ENCODE results near the gene PSMA6.

The PSMA6 gene

GRCh38 chr14:35258420-35258819 lies 33.8 kb upstream of the PSMA6 start:
- TF ChIP-seq CTCF (conservative IDR thresholded peaks at IDR 0.05; ENCODE audit: low read length) = no peak

GRCh38 chr14:35261774-35262173 lies 30.4 kb upstream of the PSMA6 start:
- no peak overlapping the region for H3K4me3 ChIP-seq (ENCODE audit: low read length)
- peak; percentile 30 for DNase-seq (ENCODE audit: low read depth)
- TF ChIP-seq CTCF (conservative IDR thresholded peaks at IDR 0.05; ENCODE audit: low read length) = peak; percentile 25

More at GRCh38 chr14:35258420-35258819, 33.8 kb upstream of the PSMA6 start:
- no peak overlapping the region for H3K4me3 ChIP-seq (ENCODE audit: low read length)
- no peak for DNase-seq (ENCODE audit: low read depth)

DNA sequence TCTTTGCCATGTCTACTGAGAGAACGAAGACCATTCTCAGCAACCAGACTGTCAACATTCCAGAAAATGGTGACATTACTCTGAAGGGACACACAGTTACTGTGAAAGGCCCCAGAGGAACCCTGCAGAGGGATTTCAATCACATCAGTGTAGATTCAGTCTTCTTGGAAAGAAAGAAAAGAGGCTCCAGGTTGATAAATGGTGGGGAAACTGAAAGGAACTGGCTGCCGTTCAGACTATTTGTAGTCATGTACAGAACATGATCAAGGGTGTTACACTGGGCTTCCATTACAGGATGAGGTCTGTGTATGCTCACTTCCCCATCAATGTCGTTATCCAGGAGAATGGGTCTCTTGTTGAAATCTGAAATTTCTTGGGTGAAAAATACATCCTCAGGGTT lies 29.7 kb upstream of the PSMA6 start:
- no peak overlapping the region for H3K4me3 ChIP-seq (ENCODE audit: low read length)
- DNase-seq (ENCODE audit: low read depth) = no peak
- TF ChIP-seq CTCF (conservative IDR thresholded peaks at IDR 0.05; ENCODE audit: low read length) = no peak

GRCh38 chr14:35268946-35269345 lies 23.2 kb upstream of the PSMA6 start:
- no peak for DNase-seq (ENCODE audit: low read depth)
- TF ChIP-seq CTCF (conservative IDR thresholded peaks at IDR 0.05; ENCODE audit: low read length) = no peak

GRCh38 chr14:35274805-35275204 lies 17.4 kb upstream of the PSMA6 start:
- H3K4me3 ChIP-seq (ENCODE audit: low read length) = no peak overlapping the region
- no peak for TF ChIP-seq CTCF (conservative IDR thresholded peaks at IDR 0.05; ENCODE audit: low read length)
- no peak for DNase-seq (ENCODE audit: low read depth)

More at GRCh38 chr14:35268946-35269345, 23.2 kb upstream of the PSMA6 start:
- no peak overlapping the region for H3K4me3 ChIP-seq (ENCODE audit: low read length)

DNA sequence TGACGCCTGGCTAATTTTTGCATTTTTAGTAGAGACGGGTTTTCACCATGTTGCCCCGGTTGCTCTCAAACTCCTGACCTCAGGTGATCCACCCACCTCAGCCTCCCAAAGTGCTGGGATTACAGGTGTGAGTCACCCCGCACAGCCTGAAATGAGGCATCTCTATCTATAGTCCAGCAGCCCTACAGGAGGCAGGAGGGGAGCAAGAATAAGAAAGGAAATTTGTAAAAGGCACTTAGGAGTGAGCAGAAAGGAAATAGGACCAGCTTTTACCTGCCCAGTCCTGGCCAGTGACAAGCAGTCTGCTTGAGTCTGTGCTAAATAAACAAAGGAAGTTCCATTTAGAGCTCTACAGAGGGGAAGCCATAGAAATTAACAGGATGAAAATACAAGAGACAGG lies 15.0 kb upstream of the PSMA6 start:
- H3K4me3 ChIP-seq (ENCODE audit: low read length) = no peak overlapping the region
- no peak for TF ChIP-seq CTCF (conservative IDR thresholded peaks at IDR 0.05; ENCODE audit: low read length)
- DNase-seq (ENCODE audit: low read depth) = no peak

DNA sequence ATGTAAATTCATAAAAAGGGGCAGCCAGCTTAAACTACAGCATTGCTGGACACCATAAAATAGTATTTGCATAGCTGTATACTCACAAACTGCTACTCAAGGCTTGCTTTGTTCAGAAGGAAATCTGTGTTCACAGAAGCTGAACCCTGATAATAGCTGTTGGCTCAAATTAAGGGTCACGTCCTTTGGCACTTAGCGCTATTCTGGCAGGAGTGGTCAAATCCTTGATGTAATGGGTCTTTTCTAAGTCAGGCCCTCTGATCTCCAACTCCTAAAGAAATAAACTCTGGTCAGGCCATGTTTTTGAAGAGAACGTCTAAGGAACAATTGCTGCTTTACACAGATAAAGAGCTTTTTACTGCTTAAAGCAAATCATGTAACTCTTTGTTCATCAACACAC lies 12.8 kb upstream of the PSMA6 start:
- TF ChIP-seq CTCF (conservative IDR thresholded peaks at IDR 0.05; ENCODE audit: low read length) = no peak
- H3K4me3 ChIP-seq (ENCODE audit: low read length) = no peak overlapping the region
- DNase-seq (ENCODE audit: low read depth) = no peak
